NB4 (cell line): ENCODE results near the gene USP7.
"Not testable (repeated sequence)": the region's sequence is repeated elsewhere in the genome, so short reads cannot be mapped to it uniquely, and the experiment has no call there.

Experiments used
- DNase-seq: peaks from one replicate; pipeline ENCODE4 v3.0.0; 2010; ENCODE audit warnings: low read depth
- H3K4me3 ChIP-seq: one replicate; pipeline ENCODE4 v1.5.1; 2011; ENCODE audit warnings: mild to moderate bottlenecking, low read depth, low read length, moderate library complexity
- CTCF ChIP-seq: IDR thresholded peaks from one replicate; pipeline ENCODE4 v1.5.1; 2012; ENCODE audit warnings: low read depth, low read length
- MAX ChIP-seq: IDR thresholded peaks from 2 replicates; pipeline ENCODE4 v1.6.1; 2011; ENCODE audit warnings: low read depth, low read length
- MYC ChIP-seq: IDR thresholded peaks from 2 replicates; pipeline ENCODE4 v1.6.1; 2011; ENCODE audit warnings: low read depth, low read length
- POLR2A ChIP-seq: IDR thresholded peaks from 2 replicates; pipeline ENCODE4 v1.6.1; 2011; ENCODE audit warnings: mild to moderate bottlenecking; ENCODE audit not compliant: insufficient read length; ENCODE audit errors: extremely low read depth

USP7 gene

GRCh38 chr16:8847145-8847544 lies 116.6 kb downstream of the USP7 start:
- no peak overlapping the region for H3K4me3 ChIP-seq
- DNase-seq: no peak
- no peak for TF ChIP-seq CTCF
- TF ChIP-seq MAX: no peak
- TF ChIP-seq MYC: no peak
- no peak for TF ChIP-seq POLR2A

- TF ChIP-seq MAX (no peak), POLR2A (no peak), MYC (no peak), CTCF (no peak)
- H3K4me3 ChIP-seq: no peak overlapping the region
- no peak for DNase-seq
Observed at GRCh38 chr16:8846401-8846932, 117.2 kb downstream of the USP7 start.

GRCh38 chr16:8845699-8846298 lies 117.9 kb downstream of the USP7 start:
- TF ChIP-seq MYC: no peak
- no peak for TF ChIP-seq MAX
- no peak for TF ChIP-seq POLR2A
- no peak for TF ChIP-seq CTCF
- no peak overlapping the region for H3K4me3 ChIP-seq
- DNase-seq: no peak

GRCh38 chr16:8843296-8843695 lies 120.4 kb downstream of the USP7 start:
- not testable (repeated sequence) for DNase-seq, H3K4me3 ChIP-seq
